DND-41 (cell line): ENCODE data around the gene PSMD7.

Source experiments
- ATAC-seq: fragments of 200-7000 bp; cut with Tn5 transposase; 3 replicates; pipeline ENCODE4 v1.9.1; 2021; ENCODE audit warnings: low read depth; ENCODE audit not compliant: insufficient read depth
- DNase-seq: peaks from one replicate; pipeline ENCODE4 v3.0.0-alpha.2; 2020
- H2AFZ ChIP-seq: 2 replicates; pipeline ENCODE4 v1.6.0; 2012; ENCODE audit warnings: low read depth, low read length
- H3K27ac ChIP-seq: 2 replicates; pipeline ENCODE4 v1.5.1; 2012; ENCODE audit warnings: low read length, inconsistent platforms
- H3K27me3 ChIP-seq: fragments of 200-600 bp; sonication (generic); 2 replicates; pipeline ENCODE4 v1.6.0; 2012; ENCODE audit warnings: low read length, mild to moderate bottlenecking, inconsistent platforms; ENCODE audit not compliant: insufficient read depth, poor library complexity
- H3K36me3 ChIP-seq: 2 replicates; pipeline ENCODE4 v1.5.1; 2012; ENCODE audit warnings: low read length, inconsistent platforms; ENCODE audit not compliant: insufficient read depth
- H3K4me1 ChIP-seq: 2 replicates; pipeline ENCODE4 v1.5.1; 2012; ENCODE audit warnings: mild to moderate bottlenecking, low read length; ENCODE audit not compliant: insufficient read depth
- H3K4me2 ChIP-seq: 2 replicates; pipeline ENCODE4 v1.6.0; 2012; ENCODE audit warnings: mild to moderate bottlenecking, moderate library complexity, low read length, inconsistent platforms; ENCODE audit not compliant: insufficient read depth
- H3K4me3 ChIP-seq, 2 experiments: fragments of 200-600 bp in 1 of 2; shearing (Covaris generic) in 1 of 2; 2 replicates each; pipeline ENCODE4 v1.5.1; 2012 to 2016; ENCODE audit warnings: inconsistent platforms in 2 of 2, low read length in 2 of 2, mild to moderate bottlenecking in 2 of 2, low read depth in 1 of 2, moderate library complexity in 1 of 2
- H3K79me2 ChIP-seq: 2 replicates; pipeline ENCODE4 v1.6.0; 2012; ENCODE audit warnings: low read length, inconsistent platforms; ENCODE audit not compliant: insufficient read depth
- H3K9ac ChIP-seq: 2 replicates; pipeline ENCODE4 v1.6.0; 2012; ENCODE audit warnings: low read depth, mild to moderate bottlenecking, inconsistent platforms, low read length, moderate library complexity
- H3K9me3 ChIP-seq: 2 replicates; pipeline ENCODE4 v1.5.1; 2012; ENCODE audit warnings: low read length, moderate library complexity, mild to moderate bottlenecking, inconsistent platforms; ENCODE audit not compliant: insufficient read depth, severe bottlenecking
- H4K20me1 ChIP-seq: 2 replicates; pipeline ENCODE4 v1.6.0; 2012; ENCODE audit warnings: low read length; ENCODE audit not compliant: insufficient read depth
- CTCF ChIP-seq: IDR thresholded peaks from 2 replicates; pipeline ENCODE4 v1.5.1; 2012; ENCODE audit warnings: borderline replicate concordance, low read length, moderate library complexity, mild to moderate bottlenecking; ENCODE audit not compliant: poor library complexity, severe bottlenecking; ENCODE audit errors: extremely low read depth
- EZH2 ChIP-seq: IDR thresholded peaks from 3 replicates; pipeline ENCODE4 v1.6.1; 2012; ENCODE audit warnings: borderline replicate concordance, low read depth, mild to moderate bottlenecking, moderate library complexity, low read length, inconsistent platforms; ENCODE audit not compliant: severe bottlenecking

The PSMD7 gene

GRCh38 chr16:74305281-74305680 is 8.7 kb downstream of the PSMD7 start:
- DNase-seq (no peak), ATAC-seq (no peak)
- Histone ChIP-seq H3K79me2 (peaks cover 16% of the 10 kb centered on the region; the same call in 1 of the 2 replicates), H3K4me3 (no peak overlapping the region), H3K4me2 (no peak overlapping the region), H3K4me1 (no peaks in the 10 kb centered on the region), H3K27me3 (no peaks in the 10 kb centered on the region), H3K36me3 (peaks cover 79% of the 10 kb centered on the region), H3K27ac (no peak overlapping the region), H2AFZ (no peak overlapping the region), H3K9me3 (no peaks in the 10 kb centered on the region), H4K20me1 (peaks cover 12% of the 10 kb centered on the region; the same call in 1 of the 2 replicates), H3K9ac (no peak overlapping the region)
- TF ChIP-seq EZH2, result no peak
- no peak for TF ChIP-seq CTCF

- Histone ChIP-seq H3K36me3 (peaks cover 70% of the 10 kb centered on the region), H2AFZ (no peak overlapping the region), H3K4me1 (no peaks in the 10 kb centered on the region), H3K4me2 (no peak overlapping the region), H3K27me3 (no peaks in the 10 kb centered on the region), H4K20me1 (peaks cover 10% of the 10 kb centered on the region; the same call in 1 of the 2 replicates), H3K9ac (no peak overlapping the region), H3K27ac (no peak overlapping the region), H3K9me3 (no peaks in the 10 kb centered on the region), H3K4me3 (no peak overlapping the region), H3K79me2 (peaks cover 8% of the 10 kb centered on the region; the same call in 1 of the 2 replicates)
- ATAC-seq (no peak), DNase-seq (no peak)
- no peak for TF ChIP-seq EZH2
- no peak for TF ChIP-seq CTCF
Measured at GRCh38 chr16:74305978-74306784, 9.6 kb downstream of the PSMD7 start.

- no peak for DNase-seq
- Histone ChIP-seq H3K4me2 (no peak overlapping the region), H3K9ac (no peak overlapping the region), H3K27me3 (no peaks in the 10 kb centered on the region), H3K4me3 (no peak overlapping the region), H3K9me3 (no peaks in the 10 kb centered on the region), H4K20me1 (peaks cover 10% of the 10 kb centered on the region; the same call in 1 of the 2 replicates), H3K79me2 (0 out of 2 replicates have a peak, but pooled peaks cover 2% of the 10 kb centered on the region), H3K36me3 (peaks cover 58% of the 10 kb centered on the region), H3K4me1 (no peaks in the 10 kb centered on the region), H2AFZ (no peak overlapping the region), H3K27ac (no peak overlapping the region)
- no peak for TF ChIP-seq CTCF
- TF ChIP-seq EZH2, result no peak
- peak; percentile 20; the same call in 1 of the 3 replicates for ATAC-seq
Measured at GRCh38 chr16:74307383-74307782, 10.8 kb downstream of the PSMD7 start.
